K562 (cell line): ENCODE measurements around the gene IFTAP. TPM values are rescaled to one million over a fixed set of nuclear protein-coding genes. Genes with fewer than 3 reads are reported as not detected.

Source experiments
- FOXA3 ChIP-seq, 2 experiments: fragments of 450-650 bp in 1 of 2; sonication (generic) in 1 of 2; formaldehyde crosslinking; IDR thresholded peaks in 1 of 2; conservative IDR thresholded peaks in 1 of 2; 2 replicates each; pipeline versions ENCODE4 v1.4.0 to v1.8.0; 2020 to 2022; ENCODE audit warnings: mild to moderate bottlenecking in 2 of 2, missing genetic modification reagents in 1 of 2
- HIVEP1 ChIP-seq: fragments of 250-450 bp; sonication (Bioruptor Pico); IDR thresholded peaks from 2 replicates; pipeline ENCODE4 v1.4.0; 2020; ENCODE audit warnings: mild to moderate bottlenecking
- NCOA4 ChIP-seq: fragments of 450-650 bp; IDR thresholded peaks from 2 replicates; pipeline ENCODE4 v1.6.1; 2018; ENCODE audit warnings: mild to moderate bottlenecking; ENCODE audit not compliant: partially characterized antibody
- PURB ChIP-seq: sonication (generic); formaldehyde crosslinking; IDR thresholded peaks from 2 replicates; pipeline ENCODE4 v1.9.0; 2021; ENCODE audit warnings: low read depth, mild to moderate bottlenecking, missing genetic modification reagents
- ZC3H8 ChIP-seq: fragments of 450-650 bp; IDR thresholded peaks from 2 replicates; pipeline ENCODE4 v1.6.1; 2017
- ZNF175 ChIP-seq: fragments of 200-800 bp; sonication (Bioruptor generic); IDR thresholded peaks from 2 replicates; pipeline ENCODE4 v1.6.1; 2016; ENCODE audit warnings: low read depth, mild to moderate bottlenecking, missing genetic modification characterization, missing compliant biosample characterization
- ZNF282 ChIP-seq: sonication (generic); formaldehyde crosslinking; IDR thresholded peaks from 2 replicates; pipeline ENCODE4 v1.8.1; 2023; ENCODE audit warnings: missing genetic modification reagents
- ZNF445 ChIP-seq: fragments of 250-450 bp; sonication (Bioruptor Pico); IDR thresholded peaks from 2 replicates; pipeline ENCODE4 v1.4.0; 2020; ENCODE audit warnings: low read depth, mild to moderate bottlenecking, moderate library complexity
- polyA plus RNA-seq, 8 experiments: library from polyadenylated mRNA; depleted of rRNA in 4 of 8; stranded (reverse) in 5 of 8; unstranded in 3 of 8; fragments of >200 nt; fragmentation: Nextera tagmentation in 2 of 8; fragmentation: Illumina TruSeq in 1 of 8; extraction: Ambion mirVana in 2 of 8; extraction: Trizol in 1 of 8; gene quantifications; 2 replicates each; pipeline versions ENCODE4 v1.2.1 to v1.2.3, GENCODE V29; 2011 to 2014; ENCODE audit warnings: inconsistent platforms in 1 of 8, missing spikeins in 1 of 8
- total RNA-seq, 7 experiments: library from RNA; depleted of rRNA in 6 of 7; stranded (reverse); fragments of >200 nt in 6 of 7; fragmentation: Illumina TruSeq in 2 of 7; extraction: Trizol in 2 of 7; gene quantifications; 2 replicates each; pipeline versions ENCODE4 v1.2.1 to v1.2.3, GENCODE V29; 2011 to 2021; ENCODE audit warnings: low replicate concordance in 1 of 7
- TF ChIP-seq, protein P1 (sequence below): fragments of 450-650 bp; IDR thresholded peaks from 2 replicates; pipeline ENCODE4 v1.6.1; 2016; ENCODE audit warnings: mild to moderate bottlenecking, moderate library complexity
- TF ChIP-seq, protein P2 (sequence below): fragments of 250-450 bp; sonication (Bioruptor Pico); IDR thresholded peaks from 2 replicates; pipeline ENCODE4 v1.8.0; 2021; ENCODE audit warnings: moderate library complexity, mild to moderate bottlenecking, inconsistent platforms
- TF ChIP-seq, protein P3 (sequence below): fragments of 200-800 bp; sonication (Bioruptor generic); IDR thresholded peaks from 2 replicates; pipeline ENCODE4 v1.6.1; 2017; ENCODE audit warnings: missing genetic modification characterization, missing compliant biosample characterization
- TF ChIP-seq, protein P4 (sequence below), 2 experiments: IDR thresholded peaks; 2 replicates each; pipeline ENCODE4 v1.6.1; 2011; ENCODE audit warnings: borderline replicate concordance in 1 of 2, control low read depth in 1 of 2, low read depth in 1 of 2, low read length in 1 of 2, mild to moderate bottlenecking in 1 of 2, mixed read lengths in 1 of 2, moderate library complexity in 1 of 2; ENCODE audit not compliant: insufficient read depth in 1 of 2, insufficient read length in 1 of 2, poor library complexity in 1 of 2, severe bottlenecking in 1 of 2; ENCODE audit errors: extremely low read depth in 1 of 2

IFTAP gene
- total and polyA plus RNA-seq, 9 of the 15 experiments (the other 6 are each of a cell fraction or from before 2014, with no cell fraction given) = 9.2 to 30.0 (median 17.0) TPM

GRCh38 chr11:36657610-36658267 lies 63.4 kb downstream of the IFTAP start (continued):
- no peak for TF ChIP-seq HIVEP1 (CRISPR knock-in tag)
- 0 out of 2 replicates have a peak, but pooled peaks have one; percentile 20 for TF ChIP-seq ZNF175 (CRISPR knock-in tag)
- TF ChIP-seq FOXA3 (CRISPR knock-in tag; conservative IDR thresholded peaks at IDR 0.05 in 1 of 2, IDR thresholded peaks at IDR 0.05 in 1 of 2) = no peak
- TF ChIP-seq, protein P1, sequence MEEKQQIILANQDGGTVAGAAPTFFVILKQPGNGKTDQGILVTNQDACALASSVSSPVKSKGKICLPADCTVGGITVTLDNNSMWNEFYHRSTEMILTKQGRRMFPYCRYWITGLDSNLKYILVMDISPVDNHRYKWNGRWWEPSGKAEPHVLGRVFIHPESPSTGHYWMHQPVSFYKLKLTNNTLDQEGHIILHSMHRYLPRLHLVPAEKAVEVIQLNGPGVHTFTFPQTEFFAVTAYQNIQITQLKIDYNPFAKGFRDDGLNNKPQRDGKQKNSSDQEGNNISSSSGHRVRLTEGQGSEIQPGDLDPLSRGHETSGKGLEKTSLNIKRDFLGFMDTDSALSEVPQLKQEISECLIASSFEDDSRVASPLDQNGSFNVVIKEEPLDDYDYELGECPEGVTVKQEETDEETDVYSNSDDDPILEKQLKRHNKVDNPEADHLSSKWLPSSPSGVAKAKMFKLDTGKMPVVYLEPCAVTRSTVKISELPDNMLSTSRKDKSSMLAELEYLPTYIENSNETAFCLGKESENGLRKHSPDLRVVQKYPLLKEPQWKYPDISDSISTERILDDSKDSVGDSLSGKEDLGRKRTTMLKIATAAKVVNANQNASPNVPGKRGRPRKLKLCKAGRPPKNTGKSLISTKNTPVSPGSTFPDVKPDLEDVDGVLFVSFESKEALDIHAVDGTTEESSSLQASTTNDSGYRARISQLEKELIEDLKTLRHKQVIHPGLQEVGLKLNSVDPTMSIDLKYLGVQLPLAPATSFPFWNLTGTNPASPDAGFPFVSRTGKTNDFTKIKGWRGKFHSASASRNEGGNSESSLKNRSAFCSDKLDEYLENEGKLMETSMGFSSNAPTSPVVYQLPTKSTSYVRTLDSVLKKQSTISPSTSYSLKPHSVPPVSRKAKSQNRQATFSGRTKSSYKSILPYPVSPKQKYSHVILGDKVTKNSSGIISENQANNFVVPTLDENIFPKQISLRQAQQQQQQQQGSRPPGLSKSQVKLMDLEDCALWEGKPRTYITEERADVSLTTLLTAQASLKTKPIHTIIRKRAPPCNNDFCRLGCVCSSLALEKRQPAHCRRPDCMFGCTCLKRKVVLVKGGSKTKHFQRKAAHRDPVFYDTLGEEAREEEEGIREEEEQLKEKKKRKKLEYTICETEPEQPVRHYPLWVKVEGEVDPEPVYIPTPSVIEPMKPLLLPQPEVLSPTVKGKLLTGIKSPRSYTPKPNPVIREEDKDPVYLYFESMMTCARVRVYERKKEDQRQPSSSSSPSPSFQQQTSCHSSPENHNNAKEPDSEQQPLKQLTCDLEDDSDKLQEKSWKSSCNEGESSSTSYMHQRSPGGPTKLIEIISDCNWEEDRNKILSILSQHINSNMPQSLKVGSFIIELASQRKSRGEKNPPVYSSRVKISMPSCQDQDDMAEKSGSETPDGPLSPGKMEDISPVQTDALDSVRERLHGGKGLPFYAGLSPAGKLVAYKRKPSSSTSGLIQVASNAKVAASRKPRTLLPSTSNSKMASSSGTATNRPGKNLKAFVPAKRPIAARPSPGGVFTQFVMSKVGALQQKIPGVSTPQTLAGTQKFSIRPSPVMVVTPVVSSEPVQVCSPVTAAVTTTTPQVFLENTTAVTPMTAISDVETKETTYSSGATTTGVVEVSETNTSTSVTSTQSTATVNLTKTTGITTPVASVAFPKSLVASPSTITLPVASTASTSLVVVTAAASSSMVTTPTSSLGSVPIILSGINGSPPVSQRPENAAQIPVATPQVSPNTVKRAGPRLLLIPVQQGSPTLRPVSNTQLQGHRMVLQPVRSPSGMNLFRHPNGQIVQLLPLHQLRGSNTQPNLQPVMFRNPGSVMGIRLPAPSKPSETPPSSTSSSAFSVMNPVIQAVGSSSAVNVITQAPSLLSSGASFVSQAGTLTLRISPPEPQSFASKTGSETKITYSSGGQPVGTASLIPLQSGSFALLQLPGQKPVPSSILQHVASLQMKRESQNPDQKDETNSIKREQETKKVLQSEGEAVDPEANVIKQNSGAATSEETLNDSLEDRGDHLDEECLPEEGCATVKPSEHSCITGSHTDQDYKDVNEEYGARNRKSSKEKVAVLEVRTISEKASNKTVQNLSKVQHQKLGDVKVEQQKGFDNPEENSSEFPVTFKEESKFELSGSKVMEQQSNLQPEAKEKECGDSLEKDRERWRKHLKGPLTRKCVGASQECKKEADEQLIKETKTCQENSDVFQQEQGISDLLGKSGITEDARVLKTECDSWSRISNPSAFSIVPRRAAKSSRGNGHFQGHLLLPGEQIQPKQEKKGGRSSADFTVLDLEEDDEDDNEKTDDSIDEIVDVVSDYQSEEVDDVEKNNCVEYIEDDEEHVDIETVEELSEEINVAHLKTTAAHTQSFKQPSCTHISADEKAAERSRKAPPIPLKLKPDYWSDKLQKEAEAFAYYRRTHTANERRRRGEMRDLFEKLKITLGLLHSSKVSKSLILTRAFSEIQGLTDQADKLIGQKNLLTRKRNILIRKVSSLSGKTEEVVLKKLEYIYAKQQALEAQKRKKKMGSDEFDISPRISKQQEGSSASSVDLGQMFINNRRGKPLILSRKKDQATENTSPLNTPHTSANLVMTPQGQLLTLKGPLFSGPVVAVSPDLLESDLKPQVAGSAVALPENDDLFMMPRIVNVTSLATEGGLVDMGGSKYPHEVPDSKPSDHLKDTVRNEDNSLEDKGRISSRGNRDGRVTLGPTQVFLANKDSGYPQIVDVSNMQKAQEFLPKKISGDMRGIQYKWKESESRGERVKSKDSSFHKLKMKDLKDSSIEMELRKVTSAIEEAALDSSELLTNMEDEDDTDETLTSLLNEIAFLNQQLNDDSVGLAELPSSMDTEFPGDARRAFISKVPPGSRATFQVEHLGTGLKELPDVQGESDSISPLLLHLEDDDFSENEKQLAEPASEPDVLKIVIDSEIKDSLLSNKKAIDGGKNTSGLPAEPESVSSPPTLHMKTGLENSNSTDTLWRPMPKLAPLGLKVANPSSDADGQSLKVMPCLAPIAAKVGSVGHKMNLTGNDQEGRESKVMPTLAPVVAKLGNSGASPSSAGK = peak; percentile 61; the same call in 1 of the 2 replicates
- no peak for TF ChIP-seq NCOA4
- TF ChIP-seq, protein P2, sequence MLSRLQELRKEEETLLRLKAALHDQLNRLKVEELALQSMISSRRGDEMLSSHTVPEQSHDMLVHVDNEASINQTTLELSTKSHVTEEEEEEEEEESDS (CRISPR knock-in tag) = no peak
- TF ChIP-seq PURB (CRISPR knock-in tag) = no peak
- no peak for TF ChIP-seq ZNF445 (CRISPR knock-in tag)
- TF ChIP-seq, protein P3, sequence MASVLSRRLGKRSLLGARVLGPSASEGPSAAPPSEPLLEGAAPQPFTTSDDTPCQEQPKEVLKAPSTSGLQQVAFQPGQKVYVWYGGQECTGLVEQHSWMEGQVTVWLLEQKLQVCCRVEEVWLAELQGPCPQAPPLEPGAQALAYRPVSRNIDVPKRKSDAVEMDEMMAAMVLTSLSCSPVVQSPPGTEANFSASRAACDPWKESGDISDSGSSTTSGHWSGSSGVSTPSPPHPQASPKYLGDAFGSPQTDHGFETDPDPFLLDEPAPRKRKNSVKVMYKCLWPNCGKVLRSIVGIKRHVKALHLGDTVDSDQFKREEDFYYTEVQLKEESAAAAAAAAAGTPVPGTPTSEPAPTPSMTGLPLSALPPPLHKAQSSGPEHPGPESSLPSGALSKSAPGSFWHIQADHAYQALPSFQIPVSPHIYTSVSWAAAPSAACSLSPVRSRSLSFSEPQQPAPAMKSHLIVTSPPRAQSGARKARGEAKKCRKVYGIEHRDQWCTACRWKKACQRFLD = peak; percentile 57; the same call in 1 of the 2 replicates
- TF ChIP-seq ZNF282 = no peak
- TF ChIP-seq ZC3H8 = no peak
- TF ChIP-seq, protein P4, sequence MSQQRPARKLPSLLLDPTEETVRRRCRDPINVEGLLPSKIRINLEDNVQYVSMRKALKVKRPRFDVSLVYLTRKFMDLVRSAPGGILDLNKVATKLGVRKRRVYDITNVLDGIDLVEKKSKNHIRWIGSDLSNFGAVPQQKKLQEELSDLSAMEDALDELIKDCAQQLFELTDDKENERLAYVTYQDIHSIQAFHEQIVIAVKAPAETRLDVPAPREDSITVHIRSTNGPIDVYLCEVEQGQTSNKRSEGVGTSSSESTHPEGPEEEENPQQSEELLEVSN (IDR thresholded peaks at IDR 0.05; ENCODE audit: borderline replicate concordance in 1 of 2, extremely low read depth in 1 of 2, insufficient read depth in 1 of 2, insufficient read length in 1 of 2, low read depth in 1 of 2, low read length in 1 of 2, poor library complexity in 1 of 2, severe bottlenecking in 1 of 2) = no peak
